GM23248 (cell line): Measurements from ENCODE around the gene MSI1. TPM values are rescaled to one million over a fixed set of nuclear protein-coding genes. Genes with fewer than 3 reads are reported as not detected.

ENCODE experiments used
- DNase-seq: peaks from one replicate; pipeline ENCODE4 v3.0.0-alpha.2; 2015
- H2AFZ ChIP-seq: fragments of 200-600 bp; sonication (generic); 2 replicates; pipeline ENCODE4 v1.6.1; 2016; ENCODE audit warnings: antibody characterized with exemption
- H3F3A ChIP-seq: fragments of 200-600 bp; sonication (generic); 2 replicates; pipeline ENCODE4 v1.6.1; 2016; ENCODE audit warnings: mild to moderate bottlenecking, antibody characterized with exemption, mixed run types; ENCODE audit not compliant: insufficient read depth
- H3K27ac ChIP-seq: fragments of 200-600 bp; sonication (generic); 2 replicates; pipeline ENCODE4 v1.5.1; 2016; ENCODE audit warnings: mild to moderate bottlenecking
- H3K27me3 ChIP-seq: fragments of 200-600 bp; sonication (generic); replicated peaks from 2 replicates; pipeline ENCODE4 v1.6.1; 2016; ENCODE audit warnings: mild to moderate bottlenecking; ENCODE audit not compliant: insufficient read depth
- H3K36me3 ChIP-seq: fragments of 200-600 bp; sonication (generic); 2 replicates; pipeline ENCODE4 v1.6.1; 2016; ENCODE audit warnings: low read depth, mild to moderate bottlenecking
- H3K4me1 ChIP-seq: fragments of 200-600 bp; sonication (generic); 2 replicates; pipeline ENCODE4 v1.6.1; 2016; ENCODE audit warnings: mild to moderate bottlenecking; ENCODE audit not compliant: insufficient read depth
- H3K4me2 ChIP-seq: fragments of 200-600 bp; sonication (generic); one replicate; pipeline ENCODE4 v1.6.1; 2016; ENCODE audit warnings: mild to moderate bottlenecking; ENCODE audit not compliant: unreplicated experiment
- H3K4me3 ChIP-seq: fragments of 200-600 bp; sonication (generic); 2 replicates; pipeline ENCODE4 v1.5.1; 2016; ENCODE audit warnings: mild to moderate bottlenecking
- H3K79me2 ChIP-seq: fragments of 200-600 bp; sonication (generic); 2 replicates; pipeline ENCODE4 v1.6.1; 2016; ENCODE audit warnings: mild to moderate bottlenecking; ENCODE audit not compliant: insufficient read depth
- H3K9ac ChIP-seq: fragments of 200-600 bp; sonication (generic); 2 replicates; pipeline ENCODE4 v1.6.1; 2016; ENCODE audit warnings: mild to moderate bottlenecking
- H3K9me2 ChIP-seq: fragments of 200-600 bp; sonication (generic); 2 replicates; pipeline ENCODE4 v1.6.1; 2016; ENCODE audit warnings: mixed run types, mild to moderate bottlenecking, moderate library complexity; ENCODE audit not compliant: insufficient read depth
- H3K9me3 ChIP-seq: fragments of 200-600 bp; sonication (generic); one replicate; pipeline ENCODE4 v1.6.1; 2017; ENCODE audit warnings: low read depth
- H4K20me1 ChIP-seq: fragments of 200-600 bp; sonication (generic); 2 replicates; pipeline ENCODE4 v1.6.0; 2016; ENCODE audit not compliant: insufficient read depth
- EZH2 ChIP-seq: fragments of 200-600 bp; sonication (generic); IDR thresholded peaks from 2 replicates; pipeline ENCODE4 v1.6.1; 2018; ENCODE audit warnings: antibody characterized with exemption, mild to moderate bottlenecking; ENCODE audit not compliant: insufficient read depth, poor library complexity, severe bottlenecking
- EZH2phosphoT487 ChIP-seq: fragments of 200-600 bp; sonication (generic); IDR thresholded peaks from 2 replicates; pipeline ENCODE4 v1.6.1; 2018; ENCODE audit warnings: antibody characterized with exemption, moderate library complexity, mild to moderate bottlenecking, low read depth; ENCODE audit not compliant: insufficient read depth
- WGBS, 2 experiments: methylation state at CpG; one replicate each; pipeline ENCODE4 v1.1.6; 2015 to 2017; ENCODE audit warnings: low lambda C conversion rate in 2 of 2, low coverage in 1 of 2; ENCODE audit errors: missing lambda C conversion rate in 2 of 2; 5-methylcytosine and 5-hydroxymethylcytosine counted together
- in situ Hi-C: fragments of 300-500 bp; cut with MboI; formaldehyde crosslinking; loops from 2 replicates; pipeline ENCODE4 v1.15.0; 2020
- polyA plus RNA-seq: library from polyadenylated mRNA; unstranded; fragments of >200 nt; fragmentation: Nextera tagmentation; extraction: Ambion mirVana; gene quantifications from 2 replicates; pipeline ENCODE4 v1.2.1, GENCODE V29; 2016
- total RNA-seq: library from RNA; depleted of rRNA; stranded (reverse); fragments of >200 nt; shearing (Covaris generic); gene quantifications from 2 replicates; pipeline ENCODE4 v1.2.3, GENCODE V29; 2014; rRNA removed

MSI1 gene
- total RNA-seq (not detected in 2 replicates), polyA plus RNA-seq (not detected in 2 replicates)

DNA sequence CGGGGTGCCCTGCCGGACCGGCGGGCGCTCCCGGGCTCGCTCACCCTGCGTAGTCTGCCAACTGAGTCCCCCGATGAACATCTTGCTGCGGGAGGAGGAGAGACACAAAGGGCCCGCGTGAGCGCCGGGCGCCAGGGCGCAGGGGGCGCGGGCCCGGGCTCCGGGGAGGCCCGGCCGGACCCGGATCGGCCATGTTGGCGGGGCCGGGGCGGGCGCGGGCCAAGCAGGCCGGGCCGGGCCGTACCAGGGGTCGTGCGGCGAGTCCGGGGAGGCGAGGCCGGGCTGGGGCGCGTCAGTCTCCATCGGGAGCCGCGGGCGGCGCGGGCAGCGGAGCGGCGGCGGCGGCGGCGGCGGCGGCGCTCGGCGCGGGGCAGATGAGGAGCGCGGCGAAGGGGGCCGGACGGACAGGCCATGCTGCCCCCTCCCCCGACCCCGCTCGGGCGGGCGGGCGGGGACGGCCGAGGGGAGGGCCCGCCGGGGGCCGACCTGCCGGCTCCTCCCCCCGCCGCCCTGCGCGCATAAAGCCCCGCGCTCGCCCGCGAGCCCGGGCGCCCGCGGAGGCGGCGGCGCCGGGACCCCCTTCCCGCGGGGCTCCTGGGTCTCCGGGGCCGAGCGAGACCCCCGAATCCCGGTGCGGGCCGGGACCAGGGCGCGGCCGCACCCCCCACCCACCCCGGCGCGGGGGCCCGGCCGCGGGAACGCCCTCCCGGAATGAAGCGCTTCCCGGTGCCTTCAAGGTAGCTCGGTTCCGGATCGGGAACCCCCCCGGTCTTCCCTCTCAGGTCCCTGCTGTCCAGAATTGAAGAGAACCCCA lies at the start of gene MSI1:
Gene MSI1 (minus strand): TSS at position 376 of the 814 bp plus-strand sequence. CDS start 73 bp downstream, at position 303.
- Histone ChIP-seq H2AFZ (no peak within 1 kb of the TSS), H3K27ac (no peak within 1 kb of the TSS), H3K9me3 (no peaks in the 10 kb centered on the region), H3K36me3 (no peaks in the 10 kb centered on the region), H3K4me2 (no peak within 1 kb of the TSS), H3K4me3 (0 out of 2 replicates have a peak within 1 kb of the TSS, but pooled peaks have one; percentile 29), H3F3A (0 out of 2 replicates have a peak, but pooled peaks cover 4% of the 10 kb centered on the region), H3K27me3 (peaks cover 67% of the 10 kb centered on the region), H3K9me2 (no peaks in the 10 kb centered on the region), H3K4me1 (no peaks in the 10 kb centered on the region), H3K79me2 (no peaks in the 10 kb centered on the region), H4K20me1 (no peaks in the 10 kb centered on the region), H3K9ac (no peak within 1 kb of the TSS)
- DNase-seq, result peak; percentile 42
- in situ Hi-C loops, result no loop called here
- no peak for TF ChIP-seq EZH2
- no peak for TF ChIP-seq EZH2phosphoT487
- WGBS, 2 experiments, result 1% methylated on average over 27 to 57 of the region's 119 CpGs

- no peaks in the 10 kb centered on the region for H3K79me2 ChIP-seq
- no peaks in the 10 kb centered on the region for H4K20me1 ChIP-seq
- H2AFZ ChIP-seq, result no peak overlapping the region
- no peaks in the 10 kb centered on the region for H3F3A ChIP-seq
- in situ Hi-C loops, result no loop called here
- peaks cover 8% of the 10 kb centered on the region; the same call in 1 of the 2 replicates for H3K27me3 ChIP-seq
- H3K27ac ChIP-seq, result no peak overlapping the region
- no peaks in the 10 kb centered on the region for H3K4me1 ChIP-seq
- H3K9ac ChIP-seq, result no peak overlapping the region
- 55 to 57% methylated on average over 4 of the region's 4 CpGs for WGBS, 2 experiments
- TF ChIP-seq EZH2, result no peak
- TF ChIP-seq EZH2phosphoT487, result no peak
- no peak overlapping the region for H3K4me2 ChIP-seq
- H3K9me2 ChIP-seq, result no peaks in the 10 kb centered on the region
- H3K9me3 ChIP-seq, result no peaks in the 10 kb centered on the region
- DNase-seq, result no peak
- H3K36me3 ChIP-seq, result no peaks in the 10 kb centered on the region
- no peak overlapping the region for H3K4me3 ChIP-seq
These were observed 49.1 kb upstream of the MSI1 start for GRCh38 chr12:120417917-120418580.

DNA sequence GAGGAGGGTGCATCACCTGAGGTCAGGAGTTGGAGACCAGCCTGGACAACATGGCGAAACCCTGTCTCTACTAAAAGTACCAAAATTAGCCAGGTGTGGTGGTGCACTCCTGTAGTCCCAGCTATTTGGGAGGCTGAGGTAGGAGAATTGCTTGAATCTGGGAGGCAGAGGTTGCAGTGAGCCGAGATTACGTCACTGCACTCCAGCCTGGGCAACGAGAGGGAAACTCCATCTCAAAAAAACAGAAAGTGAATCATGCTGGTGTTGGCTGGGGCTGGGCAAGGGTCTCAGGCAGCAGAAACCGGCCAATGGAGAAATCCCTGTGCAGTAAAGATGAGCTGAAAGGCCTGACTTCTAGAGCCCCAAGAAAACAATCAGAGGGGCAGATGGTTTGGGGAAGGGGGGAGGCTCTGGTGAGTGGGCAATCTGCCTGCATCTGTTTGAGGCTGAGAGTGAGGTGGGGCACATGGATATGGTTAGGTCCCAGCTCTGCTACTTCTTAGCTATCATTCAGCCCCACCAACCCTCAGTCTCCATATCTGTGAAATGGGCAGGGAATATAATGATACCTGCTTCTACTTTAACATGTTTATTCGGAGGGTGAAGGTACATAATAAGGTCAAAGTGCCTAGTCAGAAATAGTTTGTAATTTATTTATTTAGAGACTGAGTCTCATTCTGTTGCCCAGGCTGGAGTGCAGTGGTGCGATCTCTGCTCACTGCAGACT lies 47.7 kb upstream of the MSI1 start:
- Histone ChIP-seq H3F3A (no peaks in the 10 kb centered on the region), H4K20me1 (no peaks in the 10 kb centered on the region), H3K4me1 (no peaks in the 10 kb centered on the region), H3K27ac (no peak overlapping the region), H3K36me3 (no peaks in the 10 kb centered on the region), H3K27me3 (peaks cover 4% of the 10 kb centered on the region; the same call in 1 of the 2 replicates), H3K9ac (no peak overlapping the region), H3K9me3 (no peaks in the 10 kb centered on the region), H2AFZ (no peak overlapping the region), H3K4me3 (no peak overlapping the region), H3K79me2 (no peaks in the 10 kb centered on the region), H3K4me2 (no peak overlapping the region), H3K9me2 (no peaks in the 10 kb centered on the region)
- DNase-seq, result no peak
- WGBS, 2 experiments, result 41 to 42% methylated on average over 7 of the region's 7 CpGs
- in situ Hi-C loops, result no loop called here
- TF ChIP-seq EZH2 (no peak), EZH2phosphoT487 (no peak)
